CD4-positive, alpha-beta T cell treated with Interleukin-17A for 4 hours (primary cell): ENCODE results near the gene NINJ2.
A peak's percentile ranks its signal among the peaks of the same experiment; 100 is the strongest.
"Not testable (repeated sequence)": the region's sequence is repeated elsewhere in the genome, so short reads cannot be mapped to it uniquely, and the experiment has no call there.

Experiments
- DNase-seq: peaks from one replicate; pipeline ENCODE4 v3.0.0-alpha.2; 2020; ENCODE audit warnings: mixed read lengths

Gene NINJ2

DNA sequence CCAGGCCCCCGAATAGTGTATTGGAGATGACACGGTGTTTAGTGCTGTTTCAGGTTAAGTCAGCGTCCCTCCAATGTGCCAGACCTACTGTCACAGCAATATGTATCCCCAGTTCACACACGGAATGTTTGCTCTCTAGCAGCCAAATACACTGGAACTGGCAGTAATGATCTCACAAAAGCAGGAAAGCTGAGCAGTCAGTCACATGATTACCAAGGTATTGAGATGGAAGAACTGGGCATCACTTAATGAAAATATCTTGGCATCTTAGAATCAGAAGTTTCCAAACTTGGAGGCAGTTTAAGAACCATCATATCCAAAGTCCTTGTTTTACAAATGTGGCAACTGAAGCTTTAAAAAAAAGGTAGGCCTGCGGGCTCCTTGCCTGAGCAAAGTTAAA is 23.3 kb downstream of the NINJ2 start:
- DNase-seq: no peak

DNA sequence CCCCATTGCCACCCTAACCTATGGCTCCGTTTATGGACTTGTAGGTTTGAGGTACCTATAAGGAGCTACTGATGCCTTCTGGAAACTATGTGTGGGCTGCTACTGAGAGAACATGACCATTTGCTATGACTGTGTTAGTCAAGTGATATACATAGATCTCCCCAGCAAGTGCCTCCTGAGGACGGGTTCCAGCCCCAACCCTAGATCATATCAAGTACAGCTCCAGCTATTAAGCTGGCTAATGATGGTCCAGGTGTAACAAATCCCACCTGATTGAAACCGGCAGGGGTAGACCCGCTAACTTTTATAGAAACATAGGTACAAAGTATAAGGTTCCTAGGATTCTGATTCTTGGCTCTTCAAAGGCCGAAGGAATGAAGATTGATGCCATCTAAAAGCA is 23.7 kb downstream of the NINJ2 start:
- no peak for DNase-seq

DNA sequence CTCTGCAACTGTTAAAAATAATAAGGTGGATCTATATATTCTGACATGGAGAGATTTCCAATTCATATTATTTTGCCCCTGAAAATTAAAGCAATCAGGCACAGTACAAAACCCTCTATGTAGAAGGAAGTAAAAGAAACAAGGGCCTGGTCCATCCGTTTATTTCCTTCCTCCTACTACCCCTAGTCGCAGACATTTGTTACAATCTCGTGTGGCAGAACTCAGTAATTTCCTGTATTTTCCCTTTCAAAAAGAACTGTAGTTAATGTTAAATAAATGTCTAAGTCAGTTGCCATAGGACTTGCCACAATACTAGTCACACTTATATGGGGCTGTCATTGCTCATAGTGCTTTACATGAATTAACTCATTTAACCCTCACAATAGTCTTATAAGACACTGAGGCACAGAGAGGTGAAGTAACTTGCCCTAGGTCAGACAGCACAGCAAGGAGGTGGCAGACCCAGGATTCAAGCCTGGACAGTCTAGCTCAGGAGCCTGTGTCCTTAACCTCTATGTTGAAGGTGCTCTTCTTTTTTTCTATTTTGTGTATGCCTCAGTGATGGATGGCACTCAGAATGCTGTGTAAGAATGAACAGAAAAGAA is 24.2 kb downstream of the NINJ2 start:
- DNase-seq: no peak

DNA sequence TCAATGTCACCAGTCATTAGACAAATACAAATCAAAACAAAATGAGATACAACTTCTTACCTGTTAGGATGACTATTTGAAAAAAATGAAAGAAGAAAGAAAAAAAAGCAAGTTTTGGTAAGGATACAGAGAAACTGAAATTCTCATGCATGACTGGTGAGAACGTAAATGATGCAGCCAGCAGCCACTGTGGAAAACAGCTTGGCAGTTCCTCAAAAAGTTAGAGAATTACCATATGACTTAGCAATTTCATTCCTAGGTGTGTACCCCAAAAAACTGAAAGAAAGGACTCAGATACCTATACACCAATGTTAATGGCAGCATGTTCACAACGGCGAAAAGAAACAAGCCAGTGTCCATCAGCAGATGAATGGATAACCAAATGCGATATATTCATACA is 26.6 kb downstream of the NINJ2 start:
- DNase-seq: no peak

DNA sequence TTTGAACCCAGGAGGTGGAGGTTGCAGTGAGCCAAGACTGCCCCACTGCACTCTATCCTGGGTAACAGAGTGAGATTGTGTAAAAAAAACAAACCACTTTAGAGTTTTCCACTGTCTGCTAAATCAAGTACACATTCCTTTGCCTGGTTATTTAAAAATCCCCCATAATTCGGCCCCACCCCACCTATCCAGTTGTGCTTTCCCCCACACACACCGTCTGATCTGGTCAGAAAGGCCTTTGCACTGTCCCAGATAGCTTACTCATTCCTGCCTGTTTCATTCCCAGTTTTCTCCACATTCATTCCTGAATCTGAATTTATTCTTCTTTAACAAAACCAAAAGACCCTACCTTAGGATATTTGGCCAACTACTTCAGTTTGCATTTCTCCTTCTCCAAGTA is 29.5 kb downstream of the NINJ2 start:
- no peak for DNase-seq

DNA sequence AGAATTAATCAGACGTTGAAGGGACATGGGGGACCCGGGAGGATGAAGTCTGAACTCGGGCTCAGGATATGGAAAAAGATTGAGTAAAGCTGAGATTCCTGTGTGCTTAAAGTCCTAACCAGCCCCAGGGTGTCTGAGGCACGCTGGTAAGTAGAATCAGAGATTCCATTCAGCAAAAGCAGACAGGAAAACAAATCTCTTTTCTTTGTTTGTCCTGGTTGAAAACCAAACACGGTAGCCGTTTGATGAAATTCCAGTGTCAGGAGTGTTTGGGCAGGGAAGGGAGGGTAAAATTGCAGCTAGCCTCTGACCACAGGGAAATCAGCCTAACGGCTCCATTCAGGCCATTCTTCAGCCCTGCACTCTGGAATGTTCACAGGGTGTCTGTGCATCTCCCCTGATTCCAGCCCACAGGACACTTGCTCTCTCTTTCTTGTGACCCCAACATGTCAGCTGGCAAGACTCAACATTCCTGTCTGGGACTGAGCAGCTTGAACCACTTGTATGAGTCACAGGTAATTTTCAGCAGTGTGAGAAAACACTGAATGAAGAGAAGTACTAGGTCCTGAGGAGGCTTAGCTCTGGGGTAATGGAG is 31.0 kb downstream of the NINJ2 start:
- DNase-seq: no peak

DNA sequence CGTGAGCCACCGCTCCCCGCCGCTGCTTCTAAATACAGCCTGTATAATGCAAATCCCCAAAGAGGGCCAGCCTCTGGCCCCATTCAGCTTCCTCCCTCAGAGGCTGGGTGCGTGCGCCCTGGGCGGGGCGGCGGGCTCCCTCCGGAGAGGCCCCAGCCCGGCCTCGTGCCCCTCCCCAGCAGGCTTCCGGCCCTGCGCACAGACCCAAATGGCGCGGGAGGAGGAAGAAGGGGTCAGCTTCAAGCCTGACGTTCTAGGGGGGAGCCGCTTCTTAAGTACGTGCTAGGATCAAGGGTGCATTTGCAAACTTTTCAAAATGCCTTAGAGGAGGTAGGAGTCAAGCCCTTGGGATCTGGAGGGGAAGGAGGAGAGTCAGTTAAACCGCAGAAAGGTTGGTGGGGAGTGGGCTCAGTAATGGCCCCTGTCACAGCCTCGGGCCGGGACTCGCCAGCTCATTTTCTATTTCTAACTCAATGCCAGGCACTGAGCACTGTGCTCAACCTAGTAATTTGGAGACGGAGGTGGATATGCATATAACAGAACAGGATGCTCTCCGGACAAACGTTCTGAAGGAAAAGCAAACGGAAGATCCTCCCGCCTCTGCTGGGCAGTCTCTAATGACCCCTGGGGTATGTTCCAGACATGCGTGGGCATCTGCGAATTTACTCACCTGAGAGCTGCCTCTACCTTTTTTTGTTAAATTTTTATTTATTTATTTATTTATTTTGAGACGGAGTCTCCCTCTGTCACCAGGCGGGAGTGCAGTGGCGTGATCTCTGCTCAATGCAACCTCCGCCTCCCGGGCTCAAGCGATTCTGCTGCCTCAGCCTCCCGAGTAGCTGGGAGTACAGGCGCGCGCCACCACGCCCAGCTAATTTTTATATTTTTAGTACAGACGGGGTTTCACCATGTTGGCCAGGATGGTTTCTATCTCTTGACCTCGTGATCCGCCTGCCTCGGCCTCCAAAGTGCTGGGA is 32.3 kb downstream of the NINJ2 start:
- peak; percentile 81 for DNase-seq

DNA sequence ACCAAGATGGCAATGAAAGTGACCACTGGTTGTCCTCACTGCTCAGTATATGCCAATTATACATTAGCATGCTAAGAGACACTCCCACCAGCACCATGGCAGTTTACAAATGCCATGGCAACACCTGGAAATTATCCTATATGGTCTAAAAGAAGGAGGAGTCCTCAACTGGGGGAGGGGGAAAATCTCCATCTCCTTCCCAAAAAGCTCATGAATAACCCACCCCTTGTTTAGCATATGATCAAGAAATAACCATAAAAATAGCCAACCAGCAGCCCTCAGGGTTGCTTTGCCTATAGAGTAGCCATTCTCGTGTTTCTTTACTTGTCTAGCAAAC is 34.5 kb downstream of the NINJ2 start:
- not testable (repeated sequence) for DNase-seq

DNA sequence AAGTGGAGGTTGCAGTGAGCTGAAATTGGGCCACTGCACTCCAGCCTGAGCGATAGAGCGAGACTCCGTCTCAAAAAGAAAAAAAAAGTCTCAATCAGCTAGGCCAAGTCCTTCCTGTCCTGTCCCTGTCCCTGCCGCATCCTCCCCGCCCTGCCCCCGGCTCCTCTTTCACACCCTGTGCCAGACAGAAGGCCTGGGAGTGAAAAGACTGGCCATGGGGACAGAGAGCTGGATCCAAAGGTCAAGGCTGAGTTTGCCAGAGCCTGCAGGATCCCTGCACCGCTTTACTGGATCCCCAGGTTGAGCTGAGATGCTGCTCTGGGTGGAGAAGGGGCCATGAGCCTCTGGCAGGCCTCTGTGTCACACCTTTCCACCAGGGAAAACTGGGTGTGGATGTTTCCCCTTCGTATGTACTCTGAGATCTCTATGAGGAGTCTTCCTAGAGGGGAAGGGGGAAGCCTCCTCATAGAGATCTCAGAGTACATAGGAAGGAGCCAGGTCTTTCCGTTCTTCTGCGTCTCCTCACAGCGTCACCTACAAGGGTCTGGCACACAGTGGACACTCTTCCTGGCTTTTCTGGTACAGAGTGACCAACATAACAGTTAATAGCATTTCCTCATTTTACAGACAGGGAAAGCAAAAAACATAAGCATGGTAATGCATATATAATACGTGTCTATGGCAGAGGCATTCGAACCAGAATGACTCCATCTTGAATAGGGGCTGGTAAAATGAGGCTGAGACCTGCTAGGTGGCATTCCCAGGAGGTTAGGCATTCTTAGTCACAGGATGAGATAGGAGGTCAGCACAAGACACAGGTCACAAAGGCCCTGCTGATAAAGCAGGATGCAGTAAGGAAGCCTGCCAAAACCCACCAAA is 35.1 kb downstream of the NINJ2 start:
- DNase-seq: no peak

DNA sequence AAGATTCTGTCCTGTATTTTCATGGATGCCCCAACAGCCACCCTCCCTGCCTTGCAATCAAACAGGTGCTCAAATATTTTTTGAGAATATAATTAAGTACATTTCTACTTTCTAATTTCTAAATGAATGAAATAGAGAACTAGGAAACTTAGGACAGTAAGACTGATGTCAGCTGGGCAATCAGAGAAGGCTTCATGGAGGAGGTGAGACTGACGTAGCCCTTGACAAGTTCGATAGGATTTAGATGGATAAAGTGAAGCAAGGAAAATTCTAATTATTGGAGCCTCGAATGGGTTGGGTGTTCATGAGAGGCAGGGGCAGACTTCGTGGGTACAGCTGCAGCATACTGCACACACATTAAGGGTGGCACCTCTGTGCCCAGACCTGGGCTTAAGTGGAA is 36.0 kb downstream of the NINJ2 start:
- no peak for DNase-seq

DNA sequence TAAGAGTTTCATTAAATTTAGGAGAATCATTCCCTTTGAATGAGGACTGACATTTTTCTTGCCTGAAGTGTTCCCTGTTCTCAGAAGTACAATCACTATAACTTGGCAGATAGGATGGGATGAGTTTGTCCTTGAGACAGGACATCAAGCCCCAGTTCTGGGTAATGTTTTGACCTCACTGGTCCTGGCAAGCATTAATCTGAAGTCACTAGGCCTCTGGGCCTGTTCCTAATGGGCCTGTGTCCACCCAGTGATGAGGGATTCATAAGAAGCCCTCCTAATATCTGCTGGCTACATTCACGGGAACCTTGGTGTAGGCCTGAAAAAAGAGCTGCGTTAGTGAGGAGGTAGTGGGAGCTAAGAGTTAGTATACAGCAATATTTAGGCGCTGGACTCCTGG is 37.2 kb downstream of the NINJ2 start:
- no peak for DNase-seq

DNA sequence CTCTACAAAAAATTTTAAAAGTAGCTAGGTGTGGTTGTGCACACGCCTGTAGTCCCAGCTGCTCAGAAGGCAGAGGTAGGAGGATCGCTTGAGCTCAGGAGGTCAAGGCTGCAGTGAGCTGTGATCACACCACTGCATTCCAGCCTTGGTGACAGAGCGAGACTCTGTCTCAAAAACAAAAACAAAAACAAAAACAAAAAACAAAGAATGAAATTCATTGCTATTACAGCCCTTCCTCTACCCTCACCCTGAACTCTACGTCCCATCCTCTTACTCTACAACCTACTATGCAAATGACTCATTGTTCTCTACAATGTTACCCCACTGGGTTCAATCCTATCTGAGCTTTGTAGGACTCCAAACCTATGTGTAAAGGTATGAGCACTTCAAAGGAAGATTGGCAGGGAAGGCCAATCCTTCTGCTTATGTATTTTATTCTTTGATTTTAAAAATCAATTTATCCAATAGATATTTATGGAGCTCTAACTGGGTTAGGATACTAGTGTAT is 39.3 kb downstream of the NINJ2 start:
- no peak for DNase-seq

DNA sequence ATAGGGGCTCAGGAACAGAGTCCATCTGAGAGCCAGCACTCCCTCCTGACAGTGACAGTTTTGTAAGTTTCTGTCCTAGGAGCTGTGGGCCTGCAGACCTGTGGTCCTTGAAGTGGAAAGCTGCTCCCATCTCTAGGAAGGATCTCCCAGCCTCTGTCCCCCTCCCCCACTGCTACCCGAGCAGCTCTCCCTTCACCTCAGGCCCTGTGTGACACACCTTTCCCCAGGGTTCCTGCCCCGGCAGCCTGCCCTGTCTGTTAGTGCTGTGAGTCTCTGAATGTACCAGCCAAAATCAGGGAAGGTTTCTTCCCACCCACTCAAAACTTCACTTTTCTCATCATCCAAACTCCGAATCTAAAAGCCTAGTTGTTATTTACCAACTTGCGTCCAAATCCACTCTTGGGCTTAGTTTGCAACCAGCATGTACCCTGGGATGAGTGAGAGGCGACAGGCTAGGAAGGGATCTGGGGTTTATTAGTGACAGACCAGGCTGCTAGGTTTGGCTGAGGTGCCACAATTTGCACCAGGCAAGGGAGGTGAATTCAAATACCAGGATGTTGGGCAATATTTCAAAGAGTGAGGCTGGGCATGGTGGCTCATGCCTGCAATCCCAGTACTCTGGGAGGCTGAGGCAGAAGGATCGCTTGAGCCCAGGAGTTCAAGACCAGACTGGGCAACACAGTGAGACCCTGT is 39.9 kb downstream of the NINJ2 start:
- DNase-seq: no peak

DNA sequence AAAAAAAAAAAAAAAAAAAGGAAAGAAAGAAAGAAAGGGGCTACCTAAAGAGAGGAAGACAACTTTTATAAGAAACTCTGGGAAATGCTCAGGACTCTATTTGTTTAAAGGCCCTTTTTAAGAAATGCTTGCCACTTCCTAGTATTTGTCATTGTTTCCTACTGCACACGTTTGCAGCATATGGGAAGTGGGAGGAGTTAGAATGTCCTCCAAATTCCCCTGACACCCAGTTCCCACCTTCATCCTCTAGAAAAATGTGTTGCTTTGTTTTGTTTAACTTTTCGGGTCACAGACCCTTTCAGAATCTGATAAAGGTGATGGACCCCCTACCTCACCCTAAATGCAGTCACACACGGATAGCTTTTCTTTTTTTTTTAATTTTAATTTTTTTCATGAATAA is 40.8 kb downstream of the NINJ2 start:
- no peak for DNase-seq

DNA sequence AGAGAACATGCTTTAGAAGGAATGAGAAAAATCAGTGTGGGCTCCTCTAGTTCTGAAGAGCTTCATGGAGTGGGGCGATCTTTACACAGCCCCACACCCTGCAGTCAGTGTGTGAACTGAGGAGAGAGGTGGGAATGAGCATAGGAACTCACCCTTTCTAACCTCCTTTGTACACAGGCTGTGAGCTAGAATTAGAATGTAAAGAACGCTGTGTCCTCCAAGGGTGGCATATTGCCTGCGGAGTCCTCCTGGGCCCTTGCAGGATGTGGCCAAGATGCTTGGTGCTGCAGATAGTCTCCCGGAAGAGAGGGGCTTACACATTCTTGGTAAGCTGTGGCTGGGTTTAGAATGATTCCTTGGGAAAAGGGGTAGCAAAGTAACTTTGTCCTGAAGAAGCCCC is 43.9 kb downstream of the NINJ2 start:
- DNase-seq: peak; percentile 38

DNA sequence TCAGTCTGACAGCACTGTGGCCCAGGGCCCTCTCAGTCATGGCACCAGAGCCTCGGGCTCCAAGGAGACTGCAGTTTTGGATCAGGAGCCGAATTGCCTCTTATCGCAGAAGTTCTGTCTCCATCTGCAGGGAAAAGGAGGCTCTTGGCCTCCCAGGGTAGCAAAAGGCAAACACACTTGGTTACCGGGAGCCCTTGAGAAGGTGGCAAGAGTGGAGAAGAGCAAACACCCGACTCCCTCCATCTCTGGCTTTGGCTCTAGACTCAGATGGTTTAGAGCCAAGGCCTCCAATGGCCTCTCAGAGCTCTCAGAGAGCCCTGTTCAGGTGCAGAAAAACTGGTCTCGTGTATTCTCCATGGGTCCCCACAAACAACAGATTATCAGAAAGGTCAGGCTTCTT is 44.6 kb downstream of the NINJ2 start:
- no peak for DNase-seq

DNA sequence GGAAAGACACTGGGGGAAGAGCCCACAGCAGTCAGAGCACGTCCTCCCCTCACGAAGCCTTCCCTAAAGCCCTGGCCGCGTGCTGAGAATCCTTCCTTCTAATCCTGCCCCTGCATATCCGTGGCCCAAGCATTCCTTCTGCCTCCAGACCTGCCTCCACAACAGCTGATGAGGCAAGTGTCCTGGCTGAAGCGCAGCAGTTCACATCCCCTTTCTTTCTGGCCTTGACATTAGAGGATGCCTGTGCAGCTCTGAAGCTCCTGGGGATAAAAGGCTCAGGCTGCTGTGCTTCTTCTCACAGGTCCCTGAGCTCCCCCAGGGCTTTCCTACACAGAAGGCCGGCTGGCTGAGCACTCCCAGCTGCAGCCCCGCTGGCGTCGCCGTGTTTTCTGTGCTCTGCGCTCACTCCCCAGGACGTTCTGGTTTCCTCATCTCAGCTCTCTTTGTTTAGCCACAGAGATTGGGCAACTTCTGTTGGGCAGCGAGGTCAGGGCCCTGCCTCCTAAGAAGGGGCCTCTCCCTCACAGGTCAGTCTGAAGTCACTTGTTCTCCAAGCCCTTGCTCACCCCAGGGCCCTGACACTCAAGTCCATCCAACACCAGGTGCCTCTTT is 45.8 kb downstream of the NINJ2 start:
- no peak for DNase-seq

DNA sequence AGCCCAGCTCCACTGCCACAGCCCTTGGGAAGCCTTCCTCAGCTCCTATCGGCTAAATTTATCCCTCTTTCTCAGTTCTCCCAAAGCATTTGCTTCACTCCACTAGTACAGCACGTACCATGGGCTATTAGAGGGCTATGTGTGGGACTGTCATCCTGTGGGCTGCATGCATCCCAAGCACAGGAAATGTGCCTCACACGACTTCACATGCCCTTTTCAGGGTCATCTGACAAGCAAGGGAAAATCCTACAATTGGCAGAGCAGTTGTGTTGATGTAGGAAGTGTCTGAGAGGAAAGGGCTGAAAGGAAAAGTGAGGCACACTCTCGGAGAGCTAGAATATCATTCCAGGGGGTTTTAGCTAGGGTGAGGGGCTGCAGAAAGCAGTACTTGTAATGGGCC is 47.6 kb downstream of the NINJ2 start:
- no peak for DNase-seq

DNA sequence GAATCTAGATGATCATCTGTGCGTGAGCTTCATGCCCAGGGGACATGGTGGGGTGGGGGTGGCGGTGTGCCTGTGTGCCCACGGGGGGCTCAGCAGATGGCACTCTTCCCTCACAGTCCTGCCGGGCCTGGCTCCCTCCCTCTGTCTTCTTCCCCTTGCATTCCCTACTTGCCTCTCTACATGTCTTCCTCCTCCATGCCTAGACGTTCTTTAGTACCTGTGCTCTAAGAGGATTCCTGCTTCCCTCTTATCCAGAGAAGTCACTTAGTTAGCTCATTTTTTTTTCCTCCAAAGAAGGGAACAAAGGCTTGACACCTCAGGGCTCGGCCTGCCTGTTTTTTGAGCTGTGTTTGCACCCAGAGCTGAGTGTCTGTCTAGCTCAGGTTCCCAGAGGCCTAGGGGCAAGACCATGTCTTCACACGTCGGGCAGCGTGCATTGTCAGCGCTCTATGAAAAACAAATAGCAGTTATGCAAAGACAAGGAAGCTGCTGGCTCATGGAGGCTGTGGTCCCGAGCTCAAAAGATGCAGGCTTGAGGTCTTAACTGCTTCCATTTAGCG is 48.8 kb downstream of the NINJ2 start:
- DNase-seq: peak; percentile 67

DNA sequence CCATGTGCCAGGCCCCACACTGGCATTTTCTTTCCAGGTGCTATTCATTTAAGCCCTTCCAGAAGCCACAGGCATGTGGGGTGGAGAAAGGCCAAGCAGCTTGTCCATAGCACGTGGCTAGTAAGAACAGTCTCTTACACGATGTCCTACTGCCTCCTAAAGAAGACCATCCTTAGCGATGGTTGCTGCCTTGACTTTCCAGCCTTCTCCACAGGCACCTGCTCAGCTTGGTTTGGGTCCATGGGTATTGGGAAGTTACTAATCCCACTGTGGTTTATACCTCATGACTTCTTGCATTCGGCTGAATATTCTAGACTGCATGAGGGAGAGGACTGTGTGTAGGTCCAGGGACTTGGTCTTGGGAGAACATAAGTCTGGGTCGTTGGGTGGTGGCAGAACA is 49.2 kb downstream of the NINJ2 start:
- DNase-seq: no peak

DNA sequence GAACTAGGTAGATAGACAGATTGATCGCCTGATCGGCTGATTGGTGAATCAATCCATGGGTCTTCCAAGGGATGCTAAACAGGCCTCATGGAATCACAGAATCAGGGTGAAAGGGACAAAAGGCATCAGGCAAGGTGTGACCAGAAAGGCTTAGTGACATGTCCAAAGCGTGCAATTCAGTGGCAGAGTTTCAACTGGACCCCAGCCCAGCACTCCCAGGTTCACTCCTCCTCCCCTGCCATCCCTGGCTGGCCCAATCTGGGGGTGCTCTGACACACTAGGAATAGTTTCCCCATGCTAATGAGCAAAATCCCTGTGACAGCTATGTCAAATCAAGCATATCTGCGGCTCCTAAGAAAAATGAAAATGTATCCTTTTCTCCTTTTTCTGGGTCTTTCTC is 50.4 kb downstream of the NINJ2 start:
- no peak for DNase-seq

DNA sequence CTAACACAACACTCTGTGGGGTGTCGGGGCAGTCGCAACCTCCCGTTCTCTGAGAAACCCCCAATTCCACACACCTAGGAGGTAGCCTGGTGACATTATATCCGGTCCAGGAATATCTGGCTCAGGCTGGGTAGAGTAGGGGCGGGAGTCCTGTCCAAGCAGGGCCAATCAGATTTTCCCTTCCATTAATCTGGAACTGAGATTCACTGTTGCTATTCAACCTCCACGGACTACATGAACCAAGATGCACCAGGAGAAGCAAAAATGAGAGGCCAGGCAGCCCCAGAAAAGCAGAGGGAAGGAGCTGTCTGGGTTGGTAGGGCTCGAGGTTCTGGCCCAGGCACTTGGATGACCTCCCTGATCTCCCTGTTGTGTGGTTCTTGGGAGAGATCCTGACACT is 51.0 kb downstream of the NINJ2 start:
- no peak for DNase-seq
